Transverse colon (tissue), 3 donors: ENCODE measurements around the gene MTMR10.

Source experiments
- EP300 ChIP-seq: sonication (generic); formaldehyde crosslinking; IDR thresholded peaks from one replicate; pipeline ENCODE4 v1.6.1; 2017; ENCODE audit warnings: antibody characterized with exemption, low read depth
- POLR2A ChIP-seq: fragments of 450-650 bp; IDR thresholded peaks from one replicate; pipeline ENCODE4 v1.6.1; 2016; ENCODE audit warnings: antibody characterized with exemption, mild to moderate bottlenecking, moderate library complexity
- TF ChIP-seq, protein P1 (sequence below), 5 experiments: fragments of 200-600 bp in 3 of 5; fragments of 450-650 bp in 2 of 5; sonication (generic) in 3 of 5; IDR thresholded peaks; 1 replicate in 2 of 5; 2 replicates in 3 of 5; pipeline ENCODE4 v1.5.1; 2016 to 2017; ENCODE audit warnings: antibody characterized with exemption in 5 of 5, inconsistent platforms in 3 of 5, mild to moderate bottlenecking in 2 of 5, moderate library complexity in 1 of 5

DNA sequence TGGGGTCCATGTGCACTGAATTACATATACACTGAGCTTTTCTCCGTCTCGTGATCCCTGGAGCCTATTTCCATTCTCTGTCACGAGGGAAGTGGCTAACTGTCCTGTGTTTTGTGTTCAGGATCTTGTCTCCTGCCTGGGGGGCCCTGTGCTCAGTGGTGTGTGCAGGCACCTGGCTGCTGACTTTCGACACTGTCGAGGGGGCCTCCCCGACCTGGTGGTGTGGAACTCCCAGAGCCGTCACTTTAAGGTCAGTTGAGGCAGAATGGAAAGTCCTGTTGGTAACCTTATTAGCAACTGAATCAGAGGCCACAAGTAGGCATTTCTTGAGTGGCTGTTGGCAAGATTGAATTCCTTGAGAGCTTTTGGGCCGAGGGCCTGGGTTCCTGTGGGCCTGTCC is 61.0 kb downstream of the MTMR10 start:
- TF ChIP-seq, protein P1, sequence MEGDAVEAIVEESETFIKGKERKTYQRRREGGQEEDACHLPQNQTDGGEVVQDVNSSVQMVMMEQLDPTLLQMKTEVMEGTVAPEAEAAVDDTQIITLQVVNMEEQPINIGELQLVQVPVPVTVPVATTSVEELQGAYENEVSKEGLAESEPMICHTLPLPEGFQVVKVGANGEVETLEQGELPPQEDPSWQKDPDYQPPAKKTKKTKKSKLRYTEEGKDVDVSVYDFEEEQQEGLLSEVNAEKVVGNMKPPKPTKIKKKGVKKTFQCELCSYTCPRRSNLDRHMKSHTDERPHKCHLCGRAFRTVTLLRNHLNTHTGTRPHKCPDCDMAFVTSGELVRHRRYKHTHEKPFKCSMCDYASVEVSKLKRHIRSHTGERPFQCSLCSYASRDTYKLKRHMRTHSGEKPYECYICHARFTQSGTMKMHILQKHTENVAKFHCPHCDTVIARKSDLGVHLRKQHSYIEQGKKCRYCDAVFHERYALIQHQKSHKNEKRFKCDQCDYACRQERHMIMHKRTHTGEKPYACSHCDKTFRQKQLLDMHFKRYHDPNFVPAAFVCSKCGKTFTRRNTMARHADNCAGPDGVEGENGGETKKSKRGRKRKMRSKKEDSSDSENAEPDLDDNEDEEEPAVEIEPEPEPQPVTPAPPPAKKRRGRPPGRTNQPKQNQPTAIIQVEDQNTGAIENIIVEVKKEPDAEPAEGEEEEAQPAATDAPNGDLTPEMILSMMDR (IDR thresholded peaks at IDR 0.05), result no peak
- no peak for TF ChIP-seq POLR2A
- no peak for TF ChIP-seq EP300
